H7 (cell line): ENCODE measurements around the gene LMAN2L. TPM values are rescaled to one million over a fixed set of nuclear protein-coding genes. Genes with fewer than 3 reads are reported as not detected.

ENCODE experiments used
- DNase-seq: peaks from one replicate; pipeline ENCODE4 v3.0.0; 2012
- H3K27me3 ChIP-seq: 2 replicates; pipeline ENCODE4 v1.6.0; 2011; ENCODE audit warnings: mild to moderate bottlenecking, low read length; ENCODE audit not compliant: control insufficient read depth, insufficient read depth
- H3K36me3 ChIP-seq: replicated peaks from 2 replicates; pipeline ENCODE4 v1.5.1; 2011; ENCODE audit warnings: low read length; ENCODE audit not compliant: control insufficient read depth, insufficient read depth
- H3K4me3 ChIP-seq: 2 replicates; pipeline ENCODE4 v1.5.1; 2011; ENCODE audit warnings: low read depth, mild to moderate bottlenecking, control low read depth, low read length, moderate library complexity; ENCODE audit not compliant: insufficient read depth
- total RNA-seq: library from RNA; depleted of rRNA; stranded (reverse); fragments of >200 nt; shearing (Covaris generic); gene quantifications from 2 replicates; pipeline ENCODE4 v1.2.3, GENCODE V29; 2014

LMAN2L gene
- total RNA-seq, 1 experiment from 2014 or later: 22.5 TPM

GRCh38 chr2:96702098-96702785 is 37.6 kb downstream of the LMAN2L start:
- peaks cover 10% of the 10 kb centered on the region for H3K36me3 ChIP-seq
- no peak overlapping the region for H3K4me3 ChIP-seq
- H3K27me3 ChIP-seq: no peaks in the 10 kb centered on the region
- no peak for DNase-seq

GRCh38 chr2:96701636-96702035 is 38.2 kb downstream of the LMAN2L start:
- no peaks in the 10 kb centered on the region for H3K27me3 ChIP-seq
- no peak for DNase-seq

DNA sequence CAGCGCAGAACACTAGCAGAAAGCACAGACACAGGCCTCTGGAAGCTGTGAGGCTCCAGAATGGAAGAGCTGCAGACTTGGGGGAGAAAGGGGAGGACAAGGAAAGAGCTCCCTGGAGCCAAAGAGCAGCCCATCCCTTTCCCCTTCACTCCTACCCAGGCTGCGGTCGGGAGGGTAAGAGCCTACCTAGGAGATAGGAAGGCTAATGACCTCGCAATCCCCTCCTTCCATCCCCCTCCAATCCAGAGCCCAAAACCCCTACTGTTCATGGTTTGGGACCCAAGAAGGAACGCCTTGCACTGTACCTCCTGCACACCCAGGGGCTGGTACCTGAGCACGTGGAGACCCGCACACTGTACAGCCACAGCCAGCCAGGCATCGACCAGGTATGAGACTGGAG is 39.8 kb downstream of the LMAN2L start:
- Histone ChIP-seq H3K4me3 (no peak overlapping the region), H3K36me3 (no peaks in the 10 kb centered on the region; the same call in none of the 2 replicates), H3K27me3 (no peaks in the 10 kb centered on the region)
- DNase-seq: no peak

More at GRCh38 chr2:96701636-96702035, 38.2 kb downstream of the LMAN2L start:
- H3K4me3 ChIP-seq: no peak overlapping the region
- peaks cover 7% of the 10 kb centered on the region for H3K36me3 ChIP-seq

- no peaks in the 10 kb centered on the region; the same call in none of the 2 replicates for H3K36me3 ChIP-seq
- no peak overlapping the region for H3K4me3 ChIP-seq
- DNase-seq: no peak
- no peaks in the 10 kb centered on the region for H3K27me3 ChIP-seq
Measured at GRCh38 chr2:96699621-96700020, 40.2 kb downstream of the LMAN2L start.

GRCh38 chr2:96699021-96699420 is 40.8 kb downstream of the LMAN2L start:
- no peak for DNase-seq
- no peaks in the 10 kb centered on the region; the same call in none of the 2 replicates for H3K36me3 ChIP-seq

DNA sequence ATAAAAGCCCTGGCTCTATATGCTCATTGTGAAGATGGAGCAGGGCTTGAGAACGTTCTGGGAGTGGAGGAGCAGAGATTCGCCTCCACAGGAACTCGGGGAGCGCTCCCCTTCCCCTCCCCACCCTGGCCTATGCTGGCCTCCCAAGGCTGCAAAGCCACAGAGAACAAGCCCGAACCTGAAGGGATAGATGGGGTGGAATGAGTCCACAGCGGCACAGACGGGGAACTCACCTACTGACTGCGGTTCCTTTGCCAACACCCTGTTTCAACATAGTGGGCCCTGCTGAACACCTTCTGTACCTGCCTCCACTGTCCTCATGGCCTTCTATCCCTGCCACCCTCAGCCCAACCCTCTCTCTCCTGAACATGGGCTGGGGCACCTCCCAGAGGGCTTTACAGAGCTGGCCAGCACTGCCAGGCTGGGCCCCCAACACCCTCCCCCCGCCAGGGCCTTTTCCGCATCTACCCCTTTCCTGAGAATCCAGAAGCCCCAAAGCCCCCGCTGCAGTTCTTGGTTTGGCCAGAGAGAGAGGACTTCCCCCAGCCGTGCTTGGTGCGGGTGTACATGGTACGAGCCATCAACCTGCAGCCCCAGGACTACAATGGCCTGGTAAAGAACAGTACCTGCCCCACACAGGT is 41.5 kb downstream of the LMAN2L start:
- no peaks in the 10 kb centered on the region; the same call in none of the 2 replicates for H3K36me3 ChIP-seq
- DNase-seq: peak; percentile 52
- H3K4me3 ChIP-seq: no peak overlapping the region
- H3K27me3 ChIP-seq: no peaks in the 10 kb centered on the region

More at GRCh38 chr2:96699021-96699420, 40.8 kb downstream of the LMAN2L start:
- Histone ChIP-seq H3K27me3 (no peaks in the 10 kb centered on the region), H3K4me3 (no peak overlapping the region)

- H3K36me3 ChIP-seq: no peaks in the 10 kb centered on the region; the same call in 1 of the 2 replicates
- H3K27me3 ChIP-seq: no peaks in the 10 kb centered on the region
- no peak overlapping the region for H3K4me3 ChIP-seq
- DNase-seq: no peak
Measured at GRCh38 chr2:96697476-96697875, 42.4 kb downstream of the LMAN2L start.

GRCh38 chr2:96695602-96696001 is 44.3 kb downstream of the LMAN2L start:
- H3K4me3 ChIP-seq: no peak overlapping the region
- no peaks in the 10 kb centered on the region for H3K27me3 ChIP-seq
- peak; percentile 63 for DNase-seq
- H3K36me3 ChIP-seq: no peaks in the 10 kb centered on the region

DNA sequence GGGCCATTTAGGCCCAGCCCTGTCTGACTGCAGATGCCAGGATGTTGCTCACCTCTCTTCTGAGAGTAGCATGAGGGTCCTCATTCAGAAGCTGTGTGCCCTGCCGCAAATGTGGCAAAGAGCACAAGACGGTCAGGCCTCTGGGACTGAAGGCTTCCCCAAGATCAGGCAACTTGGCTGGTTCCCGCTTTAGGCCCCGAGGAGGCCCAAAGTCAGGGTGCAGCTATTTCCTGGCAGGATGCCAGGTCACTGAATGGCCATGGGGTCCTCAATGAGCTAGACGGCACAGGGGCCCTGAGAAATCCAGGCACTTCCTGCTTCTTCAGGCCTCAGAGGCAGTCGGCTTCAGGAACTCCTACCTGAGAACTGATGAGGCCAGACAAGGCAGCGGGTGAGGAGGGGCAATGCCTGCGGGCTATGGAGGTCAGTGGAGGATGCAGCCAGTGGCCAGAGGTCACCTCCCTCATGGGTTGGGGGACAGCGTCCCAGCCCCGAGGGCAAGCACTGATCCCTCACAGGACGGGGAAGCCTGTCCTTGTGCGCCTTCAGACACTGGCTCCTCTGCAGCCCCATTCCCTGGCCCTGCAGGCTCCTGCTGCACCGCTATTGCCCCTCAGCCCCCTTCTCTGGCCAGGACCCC is 44.9 kb downstream of the LMAN2L start:
- DNase-seq: peak; percentile 42
- no peaks in the 10 kb centered on the region for H3K27me3 ChIP-seq
- H3K4me3 ChIP-seq: no peak overlapping the region
- H3K36me3 ChIP-seq: no peaks in the 10 kb centered on the region

DNA sequence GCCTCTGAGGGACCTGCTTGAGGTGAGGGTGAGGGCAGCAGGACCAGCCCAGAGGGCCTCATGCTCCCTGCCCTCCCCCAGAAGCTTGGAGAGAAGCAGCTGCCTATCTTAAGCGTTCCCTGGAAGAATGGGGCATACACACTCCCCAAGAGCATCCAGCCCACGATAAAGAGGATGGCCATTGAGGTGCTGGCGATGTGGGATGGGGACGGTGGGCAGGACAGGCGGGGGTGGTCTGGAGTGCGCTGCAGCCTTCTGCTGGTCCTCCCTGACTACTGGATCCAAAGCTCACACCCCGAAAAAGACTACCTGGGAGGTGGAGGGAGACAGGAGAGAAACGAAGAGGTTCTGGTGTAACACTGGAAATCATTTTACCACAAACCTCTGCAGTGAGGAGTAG is 45.6 kb downstream of the LMAN2L start:
- Histone ChIP-seq H3K4me3 (no peak overlapping the region), H3K36me3 (no peaks in the 10 kb centered on the region), H3K27me3 (no peaks in the 10 kb centered on the region)
- no peak for DNase-seq

- Histone ChIP-seq H3K36me3 (no peaks in the 10 kb centered on the region), H3K27me3 (no peaks in the 10 kb centered on the region), H3K4me3 (no peak overlapping the region)
- peak; percentile 48 for DNase-seq
Measured at GRCh38 chr2:96693286-96694200, 46.3 kb downstream of the LMAN2L start.

DNA sequence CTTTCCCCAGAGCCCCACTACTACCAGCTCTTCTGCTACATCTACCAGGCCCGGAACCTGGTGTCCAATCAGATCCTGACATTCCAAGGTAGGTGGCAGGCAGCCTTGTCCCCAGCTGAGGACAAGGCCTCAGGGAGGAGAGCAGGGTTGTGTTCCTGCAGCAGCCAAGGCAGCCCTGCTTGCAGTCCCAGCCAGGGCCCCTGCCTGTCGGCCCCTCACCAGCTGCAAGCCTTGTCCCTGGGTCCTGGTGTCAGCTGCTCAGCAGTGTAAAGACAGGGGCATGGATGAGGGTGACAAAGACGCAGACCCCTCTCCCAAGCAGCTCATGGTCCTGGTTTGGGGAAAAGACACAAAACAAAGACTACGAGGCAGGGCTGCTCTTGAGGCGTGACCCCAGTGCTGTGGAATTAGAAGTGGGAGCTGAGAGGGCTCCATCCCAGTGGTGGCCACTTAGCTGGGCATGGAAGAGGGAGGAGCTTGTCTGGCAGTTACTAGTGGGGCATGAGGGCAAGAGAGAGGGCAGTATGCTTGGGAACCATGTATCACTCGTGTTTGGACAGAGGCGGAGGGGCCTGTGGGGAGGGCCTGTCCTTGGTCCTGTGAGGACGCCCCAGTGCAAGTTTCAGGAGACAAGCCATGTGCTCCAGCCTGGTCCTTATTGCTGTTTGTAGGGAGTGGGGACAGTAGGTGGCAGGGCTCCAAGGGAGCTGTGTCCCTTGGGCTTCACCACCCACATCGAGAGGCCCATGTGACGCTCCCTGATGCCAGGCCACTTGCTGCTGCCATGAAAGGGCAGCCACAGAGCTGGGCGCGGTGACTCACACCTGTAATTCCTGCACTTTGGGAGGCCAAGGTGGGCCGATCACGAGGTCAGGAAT is 47.5 kb downstream of the LMAN2L start:
- no peak for DNase-seq
- Histone ChIP-seq H3K4me3 (no peak overlapping the region), H3K36me3 (no peaks in the 10 kb centered on the region), H3K27me3 (no peaks in the 10 kb centered on the region)

- peak; percentile 47 for DNase-seq
- H3K27me3 ChIP-seq: no peaks in the 10 kb centered on the region
Measured at GRCh38 chr2:96691022-96691612, 48.7 kb downstream of the LMAN2L start.

More at GRCh38 chr2:96691022-96691612, 48.7 kb downstream of the LMAN2L start:
- no peak overlapping the region for H3K4me3 ChIP-seq
- no peaks in the 10 kb centered on the region for H3K36me3 ChIP-seq
